Measurements from ENCODE around the gene PPFIBP2. TPM values are rescaled to one million over a fixed set of nuclear protein-coding genes. Genes with fewer than 3 reads are reported as not detected.

PPFIBP2 gene
- total and polyA plus RNA-seq, 10 of the 15 experiments (the other 5 are each of a cell fraction or from before 2014, with no cell fraction given) = 17.3 to 56.3 (median 39.2) TPM

- TF ChIP-seq SP1 (IDR thresholded peaks at IDR 0.05; ENCODE audit: low read depth, low read length) = no peak
- intact Hi-C loops (cut with micrococcal nuclease; ENCODE audit: unreplicated experiment) = no loop called here
- DNase-seq (ENCODE audit: low read depth, low spot score) = no peak
- H3K4me3 ChIP-seq = no peak overlapping the region
- no TSS peak for BruUV-seq (replicated peaks)
- H3K79me2 ChIP-seq (ENCODE audit: control insufficient read depth, insufficient read depth, low read length) = peaks cover 3% of the 10 kb centered on the region; the same call in 1 of the 2 replicates
- no peak overlapping the region for H3K9ac ChIP-seq (ENCODE audit: control insufficient read depth, insufficient read depth, low read length)
- H3K4me1 ChIP-seq (ENCODE audit: control insufficient read depth, insufficient read depth, low read length) = peaks cover 15% of the 10 kb centered on the region
- peaks cover 4% of the 10 kb centered on the region; the same call in 1 of the 2 replicates for H4K20me1 ChIP-seq (ENCODE audit: control insufficient read depth, insufficient read depth)
- RAD21 ChIA-PET (ENCODE audit: unreplicated experiment) = no interaction called here
- CTCF ChIA-PET = interaction anchor here (0.8 to 1.4 kb wide), 4 partner anchors 13 to 101 kb away, joined by 3 to 5 read pairs (median 3); no protein-coding TSS in a partner anchor
- no peak overlapping the region for H2AFZ ChIP-seq (ENCODE audit: control insufficient read depth, low read depth, low read length)
- POLR2A ChIA-PET = interaction anchor here (0.7 to 0.9 kb wide), 2 partner anchors 14 to 17 kb away, joined by 3 read pairs; no protein-coding TSS in a partner anchor
- FAIRE-seq = no peak
- no peak overlapping the region for H3K27ac ChIP-seq (ENCODE audit: control insufficient read depth, insufficient read depth)
- H3K27me3 ChIP-seq (replicated peaks in 1 of 2; ENCODE audit: control insufficient read depth in 2 of 2, insufficient read depth in 2 of 2, low read length in 1 of 2) = no peaks in the 10 kb centered on the region
- H3K9me3 ChIP-seq (replicated peaks; ENCODE audit: control insufficient read depth, insufficient read depth, low read length) = no peaks in the 10 kb centered on the region
- in situ Hi-C loops (cut with MboI) = no loop called here
- no peak for ATAC-seq
- SMC1A ChIA-PET (ENCODE audit: uncharacterized antibody, unreplicated experiment) = interaction anchor here (0.9 to 1.2 kb wide), 4 partner anchors 9 to 34 kb away, joined by 3 read pairs; no protein-coding TSS in a partner anchor
- H3K4me2 ChIP-seq (ENCODE audit: control insufficient read depth, insufficient read depth) = no peak overlapping the region
- WGBS (ENCODE audit: insufficient coverage, insufficient replicate concordance, low lambda C conversion rate, missing lambda C conversion rate) = 97% methylated on average over 3 of the region's 3 CpGs
- H3K36me3 ChIP-seq (ENCODE audit: control insufficient read depth in 2 of 2, insufficient read depth in 2 of 2, low read length in 1 of 2) = peaks cover 2 to 19% of the 10 kb centered on the region in 2 experiments
Measured at GRCh38 chr11:7593481-7593880, 79.7 kb downstream of the PPFIBP2 start.

DNA sequence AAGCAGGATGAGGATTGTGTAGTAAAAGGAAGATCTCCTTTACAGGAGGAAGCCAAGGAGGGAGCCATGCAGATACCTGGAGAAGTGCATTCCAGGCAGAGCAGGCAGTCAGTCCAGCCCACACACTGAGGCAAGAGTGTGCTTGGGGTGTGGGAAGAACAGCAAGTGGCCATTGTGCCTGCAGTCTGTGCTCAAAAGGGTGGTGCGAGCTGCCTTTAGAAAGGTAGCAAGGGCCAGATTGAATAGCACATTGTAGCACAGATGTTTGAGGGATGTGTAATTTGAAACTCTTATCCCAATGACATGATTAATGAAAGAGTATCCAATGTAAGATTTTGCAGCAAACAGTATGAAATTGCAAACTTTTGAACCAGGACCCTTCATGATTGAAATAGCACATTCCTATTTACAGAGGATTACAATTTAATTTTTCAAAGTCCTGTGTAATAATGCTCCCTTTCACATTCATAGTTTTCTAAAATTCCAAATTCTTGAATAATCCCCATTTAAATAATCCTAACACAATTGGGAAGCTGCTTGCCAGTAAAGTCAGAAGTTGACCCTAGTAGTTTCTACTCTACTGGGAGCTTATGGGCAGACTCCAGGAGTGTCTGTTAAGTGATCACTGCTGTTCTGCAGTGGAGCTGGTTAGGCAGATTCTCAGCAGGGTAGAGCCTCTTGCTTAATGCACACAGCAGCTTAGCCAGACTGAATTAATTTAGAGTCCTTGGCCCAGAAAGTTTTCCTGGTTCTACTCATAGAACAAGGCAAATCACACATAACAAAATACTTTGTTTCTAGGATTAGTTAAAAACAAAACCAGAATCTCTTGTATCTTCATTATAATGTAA lies 81.4 kb downstream of the PPFIBP2 start:
- in situ Hi-C loops (cut with MboI) (no loop called here), intact Hi-C loops (cut with micrococcal nuclease; ENCODE audit: unreplicated experiment) (no loop called here)
- ChIA-PET SMC1A (ENCODE audit: uncharacterized antibody, unreplicated experiment) (no interaction called here), CTCF (interaction anchor here (1.1 kb wide), 1 partner anchor 9 kb away, joined by 3 read pairs; no protein-coding TSS in a partner anchor), POLR2A (interaction anchor here (0.7 kb wide), 1 partner anchor 1627 kb away, joined by 3 read pairs; no protein-coding TSS in a partner anchor), RAD21 (ENCODE audit: unreplicated experiment) (interaction anchor here (1.0 kb wide), 1 partner anchor 23 kb away, joined by 3 read pairs; no protein-coding TSS in a partner anchor)
- Histone ChIP-seq H3K79me2 (ENCODE audit: control insufficient read depth, insufficient read depth, low read length) (peaks cover under 1% of the 10 kb centered on the region; the same call in 1 of the 2 replicates), H3K9me3 (replicated peaks; ENCODE audit: control insufficient read depth, insufficient read depth, low read length) (no peaks in the 10 kb centered on the region), H2AFZ (ENCODE audit: control insufficient read depth, low read depth, low read length) (no peak overlapping the region), H4K20me1 (ENCODE audit: control insufficient read depth, insufficient read depth) (peaks cover 4% of the 10 kb centered on the region; the same call in 1 of the 2 replicates), H3K27ac (ENCODE audit: control insufficient read depth, insufficient read depth) (no peak overlapping the region), H3K36me3 (ENCODE audit: control insufficient read depth in 2 of 2, insufficient read depth in 2 of 2, low read length in 1 of 2) (peaks cover 4 to 18% of the 10 kb centered on the region in 2 experiments), H3K9ac (ENCODE audit: control insufficient read depth, insufficient read depth, low read length) (no peak overlapping the region), H3K4me1 (ENCODE audit: control insufficient read depth, insufficient read depth, low read length) (peaks cover 15% of the 10 kb centered on the region), H3K27me3 (replicated peaks in 1 of 2; ENCODE audit: control insufficient read depth in 2 of 2, insufficient read depth in 2 of 2, low read length in 1 of 2) (no peaks in the 10 kb centered on the region), H3K4me3 (no peak overlapping the region), H3K4me2 (ENCODE audit: control insufficient read depth, insufficient read depth) (no peak overlapping the region)
- no peak for DNase-seq (ENCODE audit: low read depth, low spot score)
- BruUV-seq (replicated peaks) = TSS peak; percentile 9
- TF ChIP-seq TAF1 (IDR thresholded peaks at IDR 0.05; ENCODE audit: borderline replicate concordance, low read depth, low read length) (no peak), KLF5 (IDR thresholded peaks at IDR 0.05; ENCODE audit: partially characterized antibody) (no peak), CEBPB (IDR thresholded peaks at IDR 0.05; ENCODE audit: borderline replicate concordance in 1 of 2, low read depth in 2 of 2, low read length in 2 of 2) (no peak)
- WGBS (ENCODE audit: insufficient coverage, insufficient replicate concordance, low lambda C conversion rate, missing lambda C conversion rate) = 94% methylated on average over 1 of the region's 1 CpG
- ATAC-seq = no peak
- no peak for FAIRE-seq

Measured in GM12878 (cell line).